T-helper 22 cell (primary cell): ENCODE measurements around the gene BIRC5.

Experiments
- DNase-seq: peaks from one replicate; pipeline ENCODE4 v3.0.0-alpha.2; 2020; ENCODE audit warnings: low read depth

BIRC5 gene

GRCh38 chr17:78184351-78184750 is 29.7 kb upstream of the BIRC5 start:
- DNase-seq, result no peak

- no peak for DNase-seq
Observed at GRCh38 chr17:78184868-78185267, 29.2 kb upstream of the BIRC5 start.

GRCh38 chr17:78185981-78186691 is 27.9 kb upstream of the BIRC5 start:
- DNase-seq, result no peak

GRCh38 chr17:78186692-78187595 is 27.1 kb upstream of the BIRC5 start, which contains the start of the genes AFMID and TK1:
Gene AFMID (plus strand): TSS chr17:78187362. CDS start chr17:78187371, 9 bp downstream.
Gene TK1 (minus strand): TSS chr17:78187052. CDS start chr17:78186994, 58 bp downstream.
- peak; percentile 64 for DNase-seq

- no peak for DNase-seq
Observed at GRCh38 chr17:78196716-78197115, 17.3 kb upstream of the BIRC5 start.

GRCh38 chr17:78197147-78197832 is 16.8 kb upstream of the BIRC5 start:
- no peak for DNase-seq

GRCh38 chr17:78200451-78200850 is 13.6 kb upstream of the BIRC5 start:
- no peak for DNase-seq

- DNase-seq, result no peak
Observed at GRCh38 chr17:78202666-78203065, 11.4 kb upstream of the BIRC5 start.

GRCh38 chr17:78204387-78205123 is 9.5 kb upstream of the BIRC5 start:
- no peak for DNase-seq

GRCh38 chr17:78205124-78205775 is 8.8 kb upstream of the BIRC5 start:
- no peak for DNase-seq

GRCh38 chr17:78206298-78206697 is 7.8 kb upstream of the BIRC5 start:
- no peak for DNase-seq

GRCh38 chr17:78208486-78208885 is 5.6 kb upstream of the BIRC5 start:
- no peak for DNase-seq

GRCh38 chr17:78210111-78210510 is 3.9 kb upstream of the BIRC5 start:
- no peak for DNase-seq

- no peak for DNase-seq
Observed at GRCh38 chr17:78211032-78211431, 3.0 kb upstream of the BIRC5 start.

- no peak for DNase-seq
Observed at GRCh38 chr17:78214706-78215061, 631 bp downstream of the BIRC5 start.

GRCh38 chr17:78219396-78220150 is 5.5 kb downstream of the BIRC5 start:
- no peak for DNase-seq

- no peak for DNase-seq
Observed at GRCh38 chr17:78223061-78223460, 9.0 kb downstream of the BIRC5 start.

- DNase-seq, result no peak
Observed at GRCh38 chr17:78223765-78224164, 9.7 kb downstream of the BIRC5 start.

GRCh38 chr17:78224231-78225087 is 10.4 kb downstream of the BIRC5 start:
- DNase-seq, result no peak
